NT2/D1 (cell line): ENCODE data around the gene EEF2.
"Not testable (repeated sequence)": the region's sequence is repeated elsewhere in the genome, so short reads cannot be mapped to it uniquely, and the experiment has no call there.

ENCODE experiments used
- SUZ12 ChIP-seq: IDR thresholded peaks from 2 replicates; pipeline ENCODE4 v1.6.1; 2011; ENCODE audit not compliant: insufficient read length, insufficient read depth; ENCODE audit errors: extremely low read depth
- YY1 ChIP-seq: IDR thresholded peaks from 2 replicates; pipeline ENCODE4 v1.6.1; 2011; ENCODE audit not compliant: insufficient read length, insufficient read depth
- ZNF274 ChIP-seq: IDR thresholded peaks from 2 replicates; pipeline ENCODE4 v1.6.1; 2011; ENCODE audit warnings: mild to moderate bottlenecking, low read depth, low read length

GRCh38 chr19:4005436-4005835, 20.2 kb upstream of the EEF2 start:
- not testable (repeated sequence) for TF ChIP-seq SUZ12, YY1, ZNF274
